HG03432 (cell line): Measurements from ENCODE around the gene OR51T1.
"Not testable (repeated sequence)": the region's sequence is repeated elsewhere in the genome, so short reads cannot be mapped to it uniquely, and the experiment has no call there.

Source experiments
- ATAC-seq: cut with Tn5 transposase; IDR thresholded peaks from one replicate; pipeline ENCODE4 v1.9.1; 2021; ENCODE audit warnings: mild to moderate bottlenecking, moderate library complexity; ENCODE audit not compliant: unreplicated experiment

Gene OR51T1, protein sequence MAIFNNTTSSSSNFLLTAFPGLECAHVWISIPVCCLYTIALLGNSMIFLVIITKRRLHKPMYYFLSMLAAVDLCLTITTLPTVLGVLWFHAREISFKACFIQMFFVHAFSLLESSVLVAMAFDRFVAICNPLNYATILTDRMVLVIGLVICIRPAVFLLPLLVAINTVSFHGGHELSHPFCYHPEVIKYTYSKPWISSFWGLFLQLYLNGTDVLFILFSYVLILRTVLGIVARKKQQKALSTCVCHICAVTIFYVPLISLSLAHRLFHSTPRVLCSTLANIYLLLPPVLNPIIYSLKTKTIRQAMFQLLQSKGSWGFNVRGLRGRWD

DNA sequence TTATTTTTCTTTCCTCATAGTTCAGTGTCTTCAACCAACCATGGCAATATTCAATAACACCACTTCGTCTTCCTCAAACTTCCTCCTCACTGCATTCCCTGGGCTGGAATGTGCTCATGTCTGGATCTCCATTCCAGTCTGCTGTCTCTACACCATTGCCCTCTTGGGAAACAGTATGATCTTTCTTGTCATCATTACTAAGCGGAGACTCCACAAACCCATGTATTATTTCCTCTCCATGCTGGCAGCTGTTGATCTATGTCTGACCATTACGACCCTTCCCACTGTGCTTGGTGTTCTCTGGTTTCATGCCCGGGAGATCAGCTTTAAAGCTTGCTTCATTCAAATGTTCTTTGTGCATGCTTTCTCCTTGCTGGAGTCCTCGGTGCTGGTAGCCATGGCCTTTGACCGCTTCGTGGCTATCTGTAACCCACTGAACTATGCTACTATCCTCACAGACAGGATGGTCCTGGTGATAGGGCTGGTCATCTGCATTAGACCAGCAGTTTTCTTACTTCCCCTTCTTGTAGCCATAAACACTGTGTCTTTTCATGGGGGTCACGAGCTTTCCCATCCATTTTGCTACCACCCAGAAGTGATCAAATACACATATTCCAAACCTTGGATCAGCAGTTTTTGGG, at the start of gene OR51T1:
TSS of gene OR51T1 (plus strand) at position 41 of the 641 bp plus-strand sequence. CDS start at position 41, 0 bp downstream.
- ATAC-seq, result no peak

DNA sequence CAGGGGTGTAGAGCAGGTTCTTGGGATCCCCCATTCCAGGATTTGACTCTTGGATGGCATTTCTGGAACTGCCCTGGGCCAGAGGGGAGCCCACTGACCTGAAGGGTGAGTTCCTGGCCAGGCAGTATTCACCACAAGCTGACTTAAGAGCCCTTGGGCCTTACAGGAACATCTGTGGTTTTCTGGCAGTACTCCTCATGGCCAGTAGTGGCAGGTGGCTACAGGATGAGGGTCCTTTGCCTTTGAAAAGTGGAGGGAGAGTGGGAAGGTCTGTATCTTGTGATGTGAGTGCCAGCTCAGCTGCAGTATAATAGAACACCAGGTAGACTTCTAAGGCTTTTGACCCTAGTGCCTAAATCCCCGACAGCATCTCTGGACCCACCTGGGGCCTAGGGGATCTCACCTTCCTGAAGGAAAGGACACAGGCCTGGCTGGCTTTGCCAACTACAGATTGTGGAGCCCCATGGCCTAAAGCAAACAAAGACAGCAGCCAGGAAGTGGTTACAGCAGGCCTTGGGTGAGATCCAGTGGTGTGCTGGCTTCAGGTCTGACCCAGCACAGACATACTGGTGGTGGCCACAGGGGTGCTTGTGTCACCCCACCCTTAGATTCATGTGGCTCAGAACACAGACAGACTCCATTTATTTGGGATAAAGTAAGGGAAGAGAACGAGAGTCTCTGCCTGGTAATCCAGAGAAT, 41.7 kb upstream of the OR51T1 start:
- no peak for ATAC-seq

DNA sequence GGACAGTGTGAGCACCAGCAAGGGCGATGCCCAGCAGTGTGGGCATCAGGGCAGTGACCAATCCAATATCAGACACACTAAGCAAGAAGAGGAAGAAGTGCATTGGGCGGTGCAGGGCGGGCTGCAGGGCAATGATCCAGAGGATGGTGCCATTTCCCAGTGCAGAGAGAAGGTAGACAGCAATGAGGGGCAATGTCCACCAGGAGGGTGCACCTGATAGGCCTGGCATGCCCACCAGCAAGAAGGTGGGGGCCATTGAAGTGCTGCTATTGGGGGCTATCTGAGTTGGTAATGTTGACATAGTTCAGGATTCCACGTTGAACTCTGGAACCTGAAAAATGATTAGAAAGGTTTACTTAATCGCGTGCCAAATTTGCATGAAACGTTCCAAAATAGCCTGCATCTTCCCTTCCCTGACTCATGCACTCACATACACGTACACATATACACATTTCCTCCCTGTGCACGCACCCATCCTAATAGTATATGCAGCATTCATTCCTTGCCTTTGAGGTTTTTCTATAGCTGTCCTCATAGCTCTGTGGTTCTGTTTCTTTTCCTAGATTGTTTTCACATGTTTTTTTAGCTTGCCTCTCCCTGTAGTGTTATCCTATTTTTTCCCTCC, 32.7 kb upstream of the OR51T1 start, which contains the start of gene OR51S1:
TSS of gene OR51S1 (minus strand) at position 301 of the 625 bp plus-strand sequence. CDS start at position 301, 0 bp downstream.
- ATAC-seq, result no peak

DNA sequence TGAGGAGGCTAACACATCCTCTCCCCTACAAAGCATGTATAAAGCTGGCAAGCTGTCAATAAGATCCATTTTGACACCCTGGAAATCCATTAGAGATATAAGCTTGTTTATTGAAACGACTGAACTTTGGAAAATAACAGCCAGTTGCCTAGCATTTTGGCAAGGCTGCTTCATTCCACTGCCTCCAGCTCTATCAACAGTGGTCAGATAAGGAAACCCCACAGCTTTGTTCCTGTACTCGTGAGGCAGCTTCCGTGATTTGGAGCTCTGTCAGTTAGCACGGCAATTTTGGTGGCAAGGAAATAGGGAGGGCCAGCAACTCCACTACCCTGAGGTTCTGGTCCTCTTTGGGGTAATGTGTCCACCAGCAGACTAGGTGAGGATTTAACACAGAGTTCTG, 30.7 kb upstream of the OR51T1 start:
- no peak for ATAC-seq

GRCh38 chr11:4854286-4854685, 27.4 kb upstream of the OR51T1 start:
- not testable (repeated sequence) for ATAC-seq

DNA sequence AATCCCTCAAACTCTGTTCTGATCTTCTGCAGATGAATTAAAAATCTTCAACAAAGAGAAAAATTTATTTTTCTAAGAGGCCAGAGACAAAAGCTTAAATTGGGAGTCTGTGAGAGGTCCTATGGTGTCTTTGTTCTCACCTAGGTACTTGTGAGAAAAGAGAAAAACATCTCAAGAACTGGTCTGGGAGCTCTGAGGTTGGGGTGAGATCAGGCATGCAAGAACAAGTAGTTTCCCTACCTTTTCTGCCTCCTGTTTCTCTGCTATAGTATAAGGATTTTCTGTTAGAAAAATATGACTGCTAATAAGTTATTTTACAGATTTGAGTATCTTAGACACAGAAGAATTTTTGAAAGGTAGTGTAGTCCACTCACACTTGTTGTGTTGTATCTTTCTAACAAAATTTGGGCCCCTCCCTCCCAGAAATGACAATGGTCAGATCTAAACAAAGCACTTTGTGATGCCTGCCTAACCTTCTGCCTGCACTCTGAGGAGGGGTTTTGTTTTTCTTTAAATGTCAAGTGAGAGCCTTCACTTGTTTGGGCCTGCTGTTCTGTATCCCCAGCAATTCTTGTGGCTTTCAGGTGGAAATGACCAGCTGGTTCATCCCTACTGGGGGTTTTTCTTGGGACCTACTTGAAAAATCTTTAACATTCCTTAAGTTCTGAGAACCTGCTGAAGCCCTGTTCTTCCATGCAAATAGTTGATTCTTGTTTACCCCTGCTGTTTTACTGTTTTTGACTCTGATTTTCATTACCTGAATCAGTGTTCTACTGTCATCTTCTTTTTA, 19.1 kb upstream of the OR51T1 start:
- no peak for ATAC-seq

GRCh38 chr11:4863876-4864275, 17.8 kb upstream of the OR51T1 start:
- no peak for ATAC-seq

DNA sequence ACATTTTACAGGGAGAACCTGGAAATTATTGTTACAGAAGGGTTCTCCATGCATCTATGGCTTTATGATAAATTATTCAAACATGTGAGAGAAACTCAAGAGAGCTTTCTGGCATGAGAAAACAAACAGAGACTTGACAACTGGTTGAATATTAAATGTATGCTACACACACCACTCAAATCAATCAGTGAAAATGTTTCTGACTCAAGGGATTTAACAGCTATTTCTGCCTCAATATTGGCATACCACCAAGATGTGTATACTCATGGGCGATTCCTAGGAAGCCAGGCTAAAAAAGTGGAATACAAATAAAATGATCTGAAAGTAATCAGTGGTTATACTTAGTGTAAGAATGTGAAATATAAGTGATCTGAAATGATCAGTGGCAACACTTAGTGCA, 15.8 kb upstream of the OR51T1 start:
- no peak for ATAC-seq

DNA sequence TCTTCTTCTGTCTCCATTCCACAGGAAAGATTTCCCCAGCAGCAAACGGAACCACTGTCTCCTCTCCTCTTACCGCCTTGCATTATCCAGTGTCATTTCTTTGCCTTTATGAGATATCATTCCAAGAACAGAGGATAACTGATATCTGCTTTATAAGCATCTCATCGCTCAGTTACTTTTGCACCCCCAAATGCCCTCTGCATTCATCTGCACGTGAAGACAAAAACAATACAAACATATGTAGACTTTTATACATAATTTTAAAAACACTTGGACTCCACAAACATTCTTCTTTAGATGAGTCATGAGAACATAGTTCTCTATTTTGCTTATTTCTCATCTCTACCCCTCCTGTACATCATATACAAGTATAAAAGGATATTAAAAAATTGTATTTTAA, 512 bp upstream of the OR51T1 start:
- ATAC-seq, result no peak

GRCh38 chr11:4882543-4882942, 843 bp downstream of the OR51T1 start:
- no peak for ATAC-seq

- no peak for ATAC-seq
Measured at GRCh38 chr11:4884361-4884760, 2.7 kb downstream of the OR51T1 start.

DNA sequence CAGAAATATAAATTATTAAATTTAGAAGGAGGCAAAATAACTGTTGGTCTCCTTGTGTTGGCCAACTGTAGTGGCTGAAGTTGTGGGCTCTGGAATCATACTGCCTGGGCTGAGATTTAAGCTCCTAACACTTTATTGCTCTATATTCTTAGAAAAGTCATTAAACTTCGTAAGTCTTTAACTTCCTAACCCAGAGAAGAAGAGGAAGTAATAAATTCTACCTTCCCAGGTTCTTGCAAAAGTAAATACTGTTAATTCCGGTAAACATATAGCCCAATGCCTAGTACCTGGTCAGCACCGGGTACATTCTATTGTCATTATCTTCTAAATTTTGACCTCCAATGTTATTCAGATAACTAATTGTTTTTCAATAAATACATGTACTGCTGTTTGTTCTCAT, 4.5 kb downstream of the OR51T1 start:
- no peak for ATAC-seq

DNA sequence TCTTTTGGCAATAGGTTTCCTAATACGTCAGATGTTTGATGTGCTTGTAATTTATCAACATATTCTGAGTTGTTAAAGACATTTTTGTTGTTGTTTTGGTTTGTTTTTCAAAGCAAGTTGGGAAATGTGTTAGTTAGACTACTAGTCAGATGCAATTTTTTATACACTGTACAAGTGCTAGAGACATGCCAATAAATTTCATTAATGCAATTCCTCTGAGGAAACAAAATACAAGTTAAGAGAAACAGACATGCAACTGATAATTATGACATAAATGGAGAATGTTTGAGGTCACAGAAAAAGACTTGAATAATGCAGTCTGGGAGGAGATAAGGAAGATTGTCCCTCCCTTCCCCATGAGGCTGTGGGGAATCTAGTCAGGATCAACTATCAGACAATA, 5.9 kb downstream of the OR51T1 start:
- no peak for ATAC-seq

- no peak for ATAC-seq
Measured at GRCh38 chr11:4890279-4890678, 8.6 kb downstream of the OR51T1 start.

- no peak for ATAC-seq
Measured at GRCh38 chr11:4891996-4892640, 10.4 kb downstream of the OR51T1 start.

- no peak for ATAC-seq
Measured at GRCh38 chr11:4903484-4903883, 21.8 kb downstream of the OR51T1 start, which contains the start of gene OR51A7. TSS of gene OR51A7 (plus strand) at chr11:4903783. CDS start at chr11:4907370, 3,587 bp downstream.

GRCh38 chr11:4916581-4916980, 34.9 kb downstream of the OR51T1 start:
- ATAC-seq, result no peak

DNA sequence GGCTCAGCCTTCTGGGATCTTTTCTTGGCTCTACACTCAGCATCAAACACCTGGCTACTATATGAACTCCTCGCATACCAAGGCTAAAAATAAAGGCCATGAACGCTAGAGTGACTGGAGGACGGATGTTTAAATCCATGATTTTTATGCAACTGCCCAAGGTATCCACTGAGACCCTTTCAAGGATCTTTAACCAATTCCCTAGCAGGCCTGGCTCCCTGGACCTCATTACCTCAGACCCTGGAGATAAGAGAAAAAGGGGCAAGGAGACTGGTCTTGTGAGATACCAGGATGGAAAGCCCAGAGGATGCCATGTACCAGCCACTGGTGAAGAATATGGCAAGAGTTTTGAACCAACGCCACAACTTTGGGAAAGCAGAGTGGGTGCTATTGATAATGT, 37.5 kb downstream of the OR51T1 start, which contains the start of gene OR51G2:
TSS of gene OR51G2 (minus strand) at position 101 of the 400 bp plus-strand sequence. CDS start 3,687 bp downstream, outside the sequence.
- no peak for ATAC-seq

DNA sequence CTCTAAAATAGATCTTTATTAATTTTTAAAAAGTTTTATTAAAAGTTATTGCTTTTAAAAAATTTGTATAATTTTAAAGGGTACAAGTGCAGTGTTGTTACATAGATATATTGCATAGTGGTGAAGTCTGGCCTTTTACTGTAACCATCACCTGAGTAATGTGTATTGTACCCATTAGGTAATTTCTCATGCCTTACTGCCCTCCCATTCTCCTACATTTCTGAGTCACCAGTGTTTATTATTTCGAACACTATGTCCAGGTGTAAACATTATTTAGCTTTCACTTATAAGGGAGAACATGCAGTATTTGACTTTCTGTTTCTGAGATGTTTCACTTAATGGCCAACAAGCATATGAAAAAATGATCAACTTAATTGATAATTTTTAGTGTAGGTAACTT, 40.1 kb downstream of the OR51T1 start:
- no peak for ATAC-seq

GRCh38 chr11:4922304-4922703, 40.6 kb downstream of the OR51T1 start:
- ATAC-seq, result no peak
